ENCODE data around the gene AP1G2. TPM values are rescaled to one million over a fixed set of nuclear protein-coding genes. Genes with fewer than 3 reads are reported as not detected.

AP1G2 gene
- total and polyA plus RNA-seq, 2 of the 4 experiments (the other 2 are of a cell fraction), result 2.9 to 19.2 TPM

GRCh38 chr14:23612354-23612732 is 44.8 kb upstream of the AP1G2 start:
- Histone ChIP-seq H4K8ac (ENCODE audit: low read depth in 2 of 2, low read length in 2 of 2) (no peak overlapping the region), H4K20me1 (ENCODE audit: insufficient read depth, low read length) (no peaks in the 10 kb centered on the region), H3K9me3 (ENCODE audit: control insufficient read depth, insufficient read depth, low read length) (no peaks in the 10 kb centered on the region), H2BK20ac (ENCODE audit: low read depth, low read length) (no peak overlapping the region), H3K79me1 (ENCODE audit: low read depth in 1 of 2, low read length in 2 of 2) (no peaks in the 10 kb centered on the region), H2BK15ac (ENCODE audit: low read depth, low read length) (no peak overlapping the region), H3K4me2 (ENCODE audit: low read depth, low read length) (no peak overlapping the region), H2AK9ac (replicated peaks; ENCODE audit: low read depth, low read length, poor library complexity) (no peak overlapping the region), H2AFZ (replicated peaks; ENCODE audit: low read length, poor library complexity) (no peak overlapping the region), H3K9ac (ENCODE audit: low read depth, low read length) (no peak overlapping the region), H3K18ac (ENCODE audit: low read depth, low read length) (no peak overlapping the region), H3K56ac (ENCODE audit: extremely low read depth, insufficient read depth, low read length) (no peak overlapping the region), H4K91ac (ENCODE audit: insufficient read depth, low read depth, low read length) (no peak overlapping the region), H3K4ac (ENCODE audit: low read depth, low read length) (no peak overlapping the region), H3K4me1 (ENCODE audit: control insufficient read depth, insufficient read depth, low read length) (no peaks in the 10 kb centered on the region), H2BK5ac (ENCODE audit: low read depth, low read length, poor library complexity, severe bottlenecking) (no peak overlapping the region), H3K9me1 (ENCODE audit: insufficient read depth, low read length) (no peaks in the 10 kb centered on the region), H3K27ac (ENCODE audit: insufficient read depth, low read length) (no peak overlapping the region), H3K14ac (replicated peaks; ENCODE audit: low read depth, low read length) (no peak overlapping the region), H4K5ac (ENCODE audit: low read depth, low read length) (no peak overlapping the region), H3K4me3 (ENCODE audit: insufficient read depth, low read depth, low read length) (no peak overlapping the region), H3K27me3 (ENCODE audit: control insufficient read depth, insufficient read depth, low read length) (peaks cover 3% of the 10 kb centered on the region), H3K36me3 (ENCODE audit: control insufficient read depth, insufficient read depth, low read length) (no peaks in the 10 kb centered on the region), H2AK5ac (ENCODE audit: low read depth, low read length) (no peak overlapping the region), H3K23ac (ENCODE audit: low read depth, low read length) (no peak overlapping the region), H2BK120ac (ENCODE audit: low read depth, low read length) (no peak overlapping the region)
- DNase-seq (no peak), ATAC-seq (ENCODE audit: low read depth) (no peak)
- intact Hi-C loops (cut with micrococcal nuclease), result no loop called here
- in situ Hi-C loops (cut with MboI; ENCODE audit: low sequenced_read_pairs), result no loop called here
- ChIA-PET POLR2A (ENCODE audit: unreplicated experiment) (no interaction called here), CTCF (interaction anchor here (0.6 to 2.9 kb wide), 2 partner anchors 20 to 96 kb away, joined by 3 to 8 read pairs; no protein-coding TSS in a partner anchor)
- TF ChIP-seq SMC3 (IDR thresholded peaks at IDR 0.05; ENCODE audit: low read depth, low read length), result no peak
- no peak for TF ChIP-seq RAD21 (IDR thresholded peaks at IDR 0.05; ENCODE audit: low read length)
- no peak for TF ChIP-seq CHD1 (IDR thresholded peaks at IDR 0.05; ENCODE audit: low read depth, low read length)
- TF ChIP-seq MAFK (IDR thresholded peaks at IDR 0.05; ENCODE audit: low read depth, low read length), result no peak
- no peak for TF ChIP-seq MAZ (IDR thresholded peaks at IDR 0.05; ENCODE audit: borderline replicate concordance, low read depth, low read length)
- no peak for TF ChIP-seq RFX5 (IDR thresholded peaks at IDR 0.05; ENCODE audit: low read depth, low read length)
- no peak for TF ChIP-seq CEBPB (IDR thresholded peaks at IDR 0.05; ENCODE audit: low read depth, low read length)
- TF ChIP-seq MXI1 (IDR thresholded peaks at IDR 0.05; ENCODE audit: borderline replicate concordance, low read depth, low read length), result no peak
- TF ChIP-seq USF2 (IDR thresholded peaks at IDR 0.05; ENCODE audit: low read depth, low read length), result no peak
- TF ChIP-seq RCOR1 (IDR thresholded peaks at IDR 0.05; ENCODE audit: insufficient replicate concordance, low read length), result no peak
- TF ChIP-seq POLR2A (IDR thresholded peaks at IDR 0.05; ENCODE audit: low read depth, low read length), result no peak
- BruUV-seq (replicated peaks), result no TSS peak
- dilution Hi-C loops (cut with HindIII; ENCODE audit: low sequenced_read_pairs, unreplicated experiment), result no loop called here
- 34% methylated on average over 3 of the region's 4 CpGs; no CpG with 5 or more reads in 1 of the 2 experiments for WGBS, 2 experiments (ENCODE audit: extremely low coverage in 2 of 2, insufficient read length in 1 of 2)

Measured in IMR-90 (cell line).